Measurements from ENCODE around the gene RABGAP1. TPM values are rescaled to one million over a fixed set of nuclear protein-coding genes. Genes with fewer than 3 reads are reported as not detected.

The RABGAP1 gene
- polyA plus RNA-seq, 1 donor from 2014 or later: 67.8 TPM

- Histone ChIP-seq H3K79me2 (replicated peaks; ENCODE audit: insufficient read depth, low read length) (peaks cover under 1% of the 10 kb centered on the region), H3K27me3 (ENCODE audit: insufficient read depth, low read depth, low read length) (no peaks in the 10 kb centered on the region), H2AFZ (ENCODE audit: low read depth, low read length) (no peak overlapping the region), H3K27ac (ENCODE audit: low read length) (no peak overlapping the region), H3K4me2 (ENCODE audit: low read length) (no peak overlapping the region), H3F3A (ENCODE audit: insufficient read depth, low read length, poor library complexity, severe bottlenecking) (no peaks in the 10 kb centered on the region), H4K20me1 (ENCODE audit: insufficient read depth) (no peaks in the 10 kb centered on the region), H3K9ac (ENCODE audit: low read length) (no peak overlapping the region), H3K9me2 (ENCODE audit: insufficient read depth, low read length) (no peaks in the 10 kb centered on the region), H3K9me3 (ENCODE audit: low read length) (no peaks in the 10 kb centered on the region), H3K4me3 (ENCODE audit: low read length) (no peak overlapping the region), H3K36me3 (ENCODE audit: insufficient read depth, low read length) (no peaks in the 10 kb centered on the region)
- TF ChIP-seq REST (IDR thresholded peaks at IDR 0.05; ENCODE audit: borderline replicate concordance) (no peak), EZH2 (IDR thresholded peaks at IDR 0.05; ENCODE audit: borderline replicate concordance, insufficient read depth, low read length, poor library complexity, severe bottlenecking) (no peak), TAF1 (IDR thresholded peaks at IDR 0.05; ENCODE audit: low read depth) (no peak), EP300 (conservative IDR thresholded peaks at IDR 0.05; ENCODE audit: poor library complexity, severe bottlenecking) (no peak), MXI1 (conservative IDR thresholded peaks at IDR 0.05; ENCODE audit: poor library complexity, severe bottlenecking) (no peak), SMC3 (conservative IDR thresholded peaks at IDR 0.05; ENCODE audit: poor library complexity) (no peak)
Observed at GRCh38 chr9:122961139-122961538, 20.3 kb downstream of the RABGAP1 start.

GRCh38 chr9:122975196-122975595 is 34.4 kb downstream of the RABGAP1 start:
- Histone ChIP-seq H3K36me3 (ENCODE audit: insufficient read depth, low read length) (peaks cover 5% of the 10 kb centered on the region), H3K79me2 (replicated peaks; ENCODE audit: insufficient read depth, low read length) (no peaks in the 10 kb centered on the region), H3K27ac (ENCODE audit: low read length) (no peak overlapping the region), H3F3A (ENCODE audit: insufficient read depth, low read length, poor library complexity, severe bottlenecking) (no peaks in the 10 kb centered on the region), H3K9me2 (ENCODE audit: insufficient read depth, low read length) (no peaks in the 10 kb centered on the region), H4K20me1 (ENCODE audit: insufficient read depth) (no peaks in the 10 kb centered on the region), H3K4me3 (ENCODE audit: low read length) (no peak overlapping the region), H3K27me3 (ENCODE audit: insufficient read depth, low read depth, low read length) (no peaks in the 10 kb centered on the region), H3K9ac (ENCODE audit: low read length) (no peak overlapping the region), H2AFZ (ENCODE audit: low read depth, low read length) (no peak overlapping the region), H3K4me2 (ENCODE audit: low read length) (no peak overlapping the region), H3K9me3 (ENCODE audit: low read length) (no peaks in the 10 kb centered on the region)
- no peak for TF ChIP-seq EZH2 (IDR thresholded peaks at IDR 0.05; ENCODE audit: borderline replicate concordance, insufficient read depth, low read length, poor library complexity, severe bottlenecking)
- TF ChIP-seq TAF1 (IDR thresholded peaks at IDR 0.05; ENCODE audit: low read depth): no peak
- TF ChIP-seq MXI1 (conservative IDR thresholded peaks at IDR 0.05; ENCODE audit: poor library complexity, severe bottlenecking): no peak
- no peak for TF ChIP-seq REST (IDR thresholded peaks at IDR 0.05; ENCODE audit: borderline replicate concordance)
- TF ChIP-seq EP300 (conservative IDR thresholded peaks at IDR 0.05; ENCODE audit: poor library complexity, severe bottlenecking): no peak
- TF ChIP-seq CTCF (IDR thresholded peaks at IDR 0.05; ENCODE audit: poor library complexity, severe bottlenecking): no peak
- TF ChIP-seq SMC3 (conservative IDR thresholded peaks at IDR 0.05; ENCODE audit: poor library complexity): no peak
- TF ChIP-seq POLR2AphosphoS5 (IDR thresholded peaks at IDR 0.05): no peak
- no peak for TF ChIP-seq RAD21 (conservative IDR thresholded peaks at IDR 0.05)

Measured in neural cell (in vitro differentiated cells).